GM18520 (cell line): Measurements from ENCODE around the gene SPATA31A7.
"Not testable (repeated sequence)": the region's sequence is repeated elsewhere in the genome, so short reads cannot be mapped to it uniquely, and the experiment has no call there.

Experiments used
- ATAC-seq: cut with Tn5 transposase; IDR thresholded peaks from one replicate; pipeline ENCODE4 v1.9.1; 2021; ENCODE audit not compliant: unreplicated experiment

The SPATA31A7 gene

DNA sequence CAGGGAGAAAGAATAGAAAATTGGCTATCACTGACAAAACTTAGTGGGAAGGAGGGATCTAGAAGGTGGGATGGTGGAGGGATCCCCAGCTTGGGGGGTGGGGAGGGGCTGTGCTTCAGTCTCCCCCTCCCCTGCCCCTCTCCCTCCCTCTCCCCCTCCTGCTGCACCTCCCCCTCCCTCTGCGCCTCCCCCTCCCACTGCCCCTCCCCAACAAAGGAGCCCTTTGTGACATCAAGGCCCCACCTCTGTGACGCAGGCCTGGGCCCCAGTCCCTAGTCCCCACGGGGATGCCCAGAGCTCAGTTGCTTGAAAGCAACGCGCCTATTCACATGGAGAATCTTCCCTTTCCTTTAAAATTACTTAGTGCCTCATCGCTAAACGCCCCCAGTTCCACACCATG is at the start of gene SPATA31A7:
Gene SPATA31A7, plus strand, starts transcription at position 301 of the 400 bp plus-strand sequence. Its CDS starts 29 bp downstream, at position 330.
- not testable (repeated sequence) for ATAC-seq

DNA sequence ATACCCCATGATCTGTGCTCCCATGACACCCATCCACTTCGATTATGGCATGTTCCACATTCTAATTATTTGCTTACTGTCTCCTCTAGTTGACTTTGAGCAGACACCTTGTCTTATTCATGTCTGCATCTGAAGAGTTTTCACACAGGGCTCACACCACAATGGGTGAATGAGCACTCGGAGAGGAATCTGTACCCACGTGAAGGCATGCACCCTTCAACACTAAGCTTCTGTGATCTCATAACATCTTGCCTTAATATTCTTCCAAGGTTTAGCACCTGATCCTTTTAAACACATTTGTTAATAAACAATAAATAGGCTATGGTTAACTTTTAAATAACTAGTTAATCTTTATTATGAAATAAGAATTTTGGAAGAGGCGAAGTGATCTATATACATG is 36.6 kb downstream of the SPATA31A7 start:
- not testable (repeated sequence) for ATAC-seq
